IMR-90 (cell line): ENCODE measurements around the gene NETO2. TPM values are rescaled to one million over a fixed set of nuclear protein-coding genes. Genes with fewer than 3 reads are reported as not detected.

Experiments used
- ATAC-seq: fragments of 200-7000 bp; cut with Tn5 transposase; 2 replicates; pipeline ENCODE4 v1.9.1; 2020; ENCODE audit warnings: low read depth, mild to moderate bottlenecking, moderate library complexity
- BruUV-seq: library from RNA; stranded (reverse); fragments of 400-500 nt; replicated peaks from 2 replicates; lab custom pipeline; 2021; lab: Mats Ljungman, UMichigan
- CTCF ChIA-PET: fragments of 300-600 bp; formaldehyde crosslinking; extraction: SDS; loops from one replicate; lab custom pipeline; 2021; ENCODE audit warnings: antibody characterized with exemption; lab: Yijun Ruan, JAX
- POLR2A ChIA-PET: fragments of 300-600 bp; sonication (Branson Sonifier 250); formaldehyde crosslinking; loops from one replicate; lab custom pipeline; 2022; ENCODE audit warnings: antibody characterized with exemption; ENCODE audit not compliant: unreplicated experiment; lab: Charles Lee
- DNase-seq: peaks from one replicate; pipeline ENCODE4 v3.0.0; 2013
- H2AFZ ChIP-seq: replicated peaks from 2 replicates; pipeline ENCODE3; 2013; ENCODE audit warnings: low read length, mild to moderate bottlenecking; ENCODE audit not compliant: poor library complexity
- H2AK5ac ChIP-seq: 2 replicates; pipeline ENCODE4 v1.6.1; 2013; ENCODE audit warnings: low read depth, low read length, inconsistent platforms
- H2AK9ac ChIP-seq: replicated peaks from 2 replicates; pipeline ENCODE3; 2013; ENCODE audit warnings: mild to moderate bottlenecking, low read depth, low read length, moderate library complexity; ENCODE audit not compliant: poor library complexity
- H2BK120ac ChIP-seq: 2 replicates; pipeline ENCODE4 v1.6.1; 2013; ENCODE audit warnings: low read depth, low read length, inconsistent platforms
- H2BK15ac ChIP-seq: 3 replicates; pipeline ENCODE4 v1.6.1; 2013; ENCODE audit warnings: low read depth, low read length, inconsistent platforms
- H2BK20ac ChIP-seq: 2 replicates; pipeline ENCODE4 v1.6.1; 2013; ENCODE audit warnings: low read depth, mild to moderate bottlenecking, inconsistent platforms, low read length, moderate library complexity
- H2BK5ac ChIP-seq: 2 replicates; pipeline ENCODE4 v1.6.1; 2013; ENCODE audit warnings: mild to moderate bottlenecking, low read depth, low read length, inconsistent platforms; ENCODE audit not compliant: poor library complexity, severe bottlenecking
- H3K14ac ChIP-seq: replicated peaks from 2 replicates; pipeline ENCODE4 v1.6.1; 2013; ENCODE audit warnings: low read depth, low read length, inconsistent platforms
- H3K18ac ChIP-seq: 2 replicates; pipeline ENCODE4 v1.6.1; 2013; ENCODE audit warnings: low read depth, low read length, control low read depth
- H3K23ac ChIP-seq: 2 replicates; pipeline ENCODE4 v1.6.1; 2013; ENCODE audit warnings: low read depth, low read length, inconsistent platforms
- H3K27ac ChIP-seq: 2 replicates; pipeline ENCODE4 v1.5.1; 2013; ENCODE audit warnings: mild to moderate bottlenecking, control low read depth, low read length; ENCODE audit not compliant: insufficient read depth
- H3K27me3 ChIP-seq: 2 replicates; pipeline ENCODE4 v1.6.1; 2013; ENCODE audit warnings: low read length; ENCODE audit not compliant: control insufficient read depth, insufficient read depth
- H3K36me3 ChIP-seq: 2 replicates; pipeline ENCODE4 v1.6.1; 2013; ENCODE audit warnings: low read length, mixed read lengths; ENCODE audit not compliant: control insufficient read depth, insufficient read depth
- H3K4ac ChIP-seq: 2 replicates; pipeline ENCODE4 v1.6.1; 2013; ENCODE audit warnings: low read depth, low read length, inconsistent platforms
- H3K4me1 ChIP-seq: 2 replicates; pipeline ENCODE4 v1.6.1; 2013; ENCODE audit warnings: low read length, mixed read lengths; ENCODE audit not compliant: control insufficient read depth, insufficient read depth
- H3K4me2 ChIP-seq: 2 replicates; pipeline ENCODE4 v1.6.1; 2013; ENCODE audit warnings: low read depth, mild to moderate bottlenecking, control low read depth, low read length, moderate library complexity
- H3K4me3 ChIP-seq: 2 replicates; pipeline ENCODE4 v1.5.1; 2013; ENCODE audit warnings: low read depth, mild to moderate bottlenecking, control low read depth, low read length, moderate library complexity; ENCODE audit not compliant: insufficient read depth
- H3K56ac ChIP-seq: 2 replicates; pipeline ENCODE4 v1.6.1; 2013; ENCODE audit warnings: low read length, inconsistent platforms; ENCODE audit not compliant: insufficient read depth; ENCODE audit errors: extremely low read depth
- H3K79me1 ChIP-seq, 2 experiments: 2 replicates each; pipeline ENCODE4 v1.6.1; 2013; ENCODE audit warnings: low read length in 2 of 2, inconsistent platforms in 1 of 2, low read depth in 1 of 2
- H3K9ac ChIP-seq: 2 replicates; pipeline ENCODE4 v1.6.1; 2013; ENCODE audit warnings: low read depth, low read length, control low read depth
- H3K9me1 ChIP-seq: 2 replicates; pipeline ENCODE4 v1.6.1; 2013; ENCODE audit warnings: low read length, inconsistent platforms; ENCODE audit not compliant: insufficient read depth
- H3K9me3 ChIP-seq: 2 replicates; pipeline ENCODE4 v1.6.1; 2013; ENCODE audit warnings: low read length; ENCODE audit not compliant: control insufficient read depth, insufficient read depth
- H4K20me1 ChIP-seq: 2 replicates; pipeline ENCODE4 v1.6.1; 2013; ENCODE audit warnings: low read length, inconsistent platforms; ENCODE audit not compliant: insufficient read depth
- H4K5ac ChIP-seq: 2 replicates; pipeline ENCODE4 v1.6.1; 2013; ENCODE audit warnings: mild to moderate bottlenecking, low read depth, low read length, control low read depth
- H4K8ac ChIP-seq, 2 experiments: 2 replicates each; pipeline ENCODE4 v1.6.1; 2013; ENCODE audit warnings: low read depth in 2 of 2, low read length in 2 of 2, control low read depth in 1 of 2, inconsistent platforms in 1 of 2
- H4K91ac ChIP-seq: 2 replicates; pipeline ENCODE4 v1.6.1; 2013; ENCODE audit warnings: low read depth, low read length, inconsistent platforms; ENCODE audit not compliant: insufficient read depth
- BHLHE40 ChIP-seq: fragments of 150-350 bp; IDR thresholded peaks from 2 replicates; pipeline ENCODE4 v1.6.1; 2016; ENCODE audit warnings: mild to moderate bottlenecking, low read depth, low read length
- CEBPB ChIP-seq: IDR thresholded peaks from 2 replicates; pipeline ENCODE4 v1.6.1; 2012; ENCODE audit warnings: low read depth, low read length, improper control_type of control experiment
- CHD1 ChIP-seq: IDR thresholded peaks from 2 replicates; pipeline ENCODE4 v1.6.1; 2012; ENCODE audit warnings: low read depth, low read length, improper control_type of control experiment
- FOS ChIP-seq: fragments of 150-350 bp; IDR thresholded peaks from 2 replicates; pipeline ENCODE4 v1.6.1; 2016; ENCODE audit warnings: low read depth, low read length
- MAFK ChIP-seq: IDR thresholded peaks from 2 replicates; pipeline ENCODE4 v1.6.1; 2012; ENCODE audit warnings: low read depth, low read length, improper control_type of control experiment
- MAZ ChIP-seq: IDR thresholded peaks from 2 replicates; pipeline ENCODE4 v1.6.1; 2012; ENCODE audit warnings: low read depth, mild to moderate bottlenecking, low read length, improper control_type of control experiment, moderate library complexity, borderline replicate concordance
- MXI1 ChIP-seq: IDR thresholded peaks from 2 replicates; pipeline ENCODE4 v1.6.1; 2012; ENCODE audit warnings: low read depth, mild to moderate bottlenecking, low read length, moderate library complexity, borderline replicate concordance
- NFE2L2 ChIP-seq: fragments of 150-350 bp; IDR thresholded peaks from 2 replicates; pipeline ENCODE4 v1.6.1; 2016; ENCODE audit warnings: low read depth, mild to moderate bottlenecking, low read length
- POLR2A ChIP-seq: IDR thresholded peaks from 2 replicates; pipeline ENCODE4 v1.6.1; 2012; ENCODE audit warnings: mild to moderate bottlenecking, low read depth, low read length
- RAD21 ChIP-seq: IDR thresholded peaks from 2 replicates; pipeline ENCODE4 v1.6.1; 2012; ENCODE audit warnings: low read length, improper control_type of control experiment
- RCOR1 ChIP-seq: IDR thresholded peaks from 2 replicates; pipeline ENCODE4 v1.6.1; 2012; ENCODE audit warnings: mild to moderate bottlenecking, low read length, improper control_type of control experiment; ENCODE audit not compliant: insufficient replicate concordance
- RFX5 ChIP-seq: IDR thresholded peaks from 2 replicates; pipeline ENCODE4 v1.8.0; 2012; ENCODE audit warnings: low read depth, mild to moderate bottlenecking, low read length, moderate library complexity
- SMC3 ChIP-seq: fragments of 150-350 bp; IDR thresholded peaks from 2 replicates; pipeline ENCODE4 v1.6.1; 2016; ENCODE audit warnings: low read depth, mild to moderate bottlenecking, antibody characterized with exemption, low read length, moderate library complexity
- WGBS, 2 experiments: methylation state at CpG; one replicate each; pipeline versions ENCODE4 v1.1.5 to v1.1.7; 2013; ENCODE audit warnings: missing lambda C conversion rate in 2 of 2; ENCODE audit not compliant: insufficient read length in 1 of 2; ENCODE audit errors: extremely low coverage in 2 of 2; 5-methylcytosine and 5-hydroxymethylcytosine counted together
- dilution Hi-C: fragments of 300-500 bp; cut with HindIII; formaldehyde crosslinking; loops from one replicate; pipeline ENCODE4 v1.14.3; 2018; ENCODE audit warnings: low sequenced_read_pairs; ENCODE audit not compliant: unreplicated experiment
- in situ Hi-C: fragments of 300-500 bp; cut with MboI; formaldehyde crosslinking; loops from 3 replicates; pipeline ENCODE4 v1.14.3; 2019; ENCODE audit warnings: low sequenced_read_pairs, inconsistent platforms, mixed read lengths
- intact Hi-C: fragments of 100-400 bp; cut with micrococcal nuclease; formaldehyde crosslinking; loops from 2 replicates; pipeline ENCODE4 v1.10.0; 2022
- polyA plus RNA-seq, 3 experiments: library from polyadenylated mRNA; depleted of rRNA; stranded (reverse); fragments of >200 nt; gene quantifications; 2 replicates each; pipeline ENCODE4 v1.2.3, GENCODE V29; 2012; ENCODE audit warnings: low replicate concordance in 1 of 3
- total RNA-seq: library from RNA; depleted of rRNA; stranded (reverse); fragments of >200 nt; gene quantifications from 2 replicates; pipeline ENCODE4 v1.2.3, GENCODE V29; 2012
- TF ChIP-seq, protein P1 (sequence below): fragments of 150-350 bp; IDR thresholded peaks from 2 replicates; pipeline ENCODE4 v1.6.1; 2016; ENCODE audit warnings: low read depth, mild to moderate bottlenecking, low read length, moderate library complexity, borderline replicate concordance
- TF ChIP-seq, protein P2 (sequence below): conservative IDR thresholded peaks from 2 replicates; pipeline ENCODE4 v1.5.1; 2012; ENCODE audit warnings: mild to moderate bottlenecking, low read depth, low read length, improper control_type of control experiment
- TF ChIP-seq, protein P3 (sequence below): fragments of 150-350 bp; IDR thresholded peaks from 2 replicates; pipeline ENCODE4 v1.6.1; 2017; ENCODE audit warnings: mild to moderate bottlenecking, antibody characterized with exemption, low read length, low read depth

NETO2 gene
- total and polyA plus RNA-seq, 2 of the 4 experiments (the other 2 are of a cell fraction), result 38.5 to 39.3 TPM

DNA sequence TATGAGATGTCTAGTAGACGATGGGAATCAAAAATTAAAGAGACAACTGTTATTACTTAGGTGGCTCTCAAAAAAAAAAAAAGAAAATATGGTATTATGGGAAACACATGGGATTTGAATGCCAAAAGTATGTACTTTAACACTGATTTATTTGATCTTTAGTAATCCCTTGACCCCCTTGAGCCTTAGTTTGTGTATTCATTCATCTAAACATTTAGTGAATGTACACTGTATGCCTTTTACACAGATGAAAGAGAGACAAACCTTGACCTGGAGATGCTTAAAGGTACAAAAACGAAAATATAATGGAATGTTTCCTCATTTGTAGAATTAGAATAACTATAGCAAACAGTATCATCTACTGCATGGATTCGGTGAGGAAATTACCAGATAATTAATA is 38.6 kb upstream of the NETO2 start:
- no peak overlapping the region for H3K18ac ChIP-seq
- H3K4me2 ChIP-seq, result no peak overlapping the region
- CTCF ChIA-PET, result no interaction called here
- H3K27me3 ChIP-seq, result no peaks in the 10 kb centered on the region
- H2BK20ac ChIP-seq, result no peak overlapping the region
- no peak for TF ChIP-seq RCOR1
- no peak for TF ChIP-seq CHD1
- no peak for TF ChIP-seq POLR2A
- TF ChIP-seq MAFK, result no peak
- no peak for TF ChIP-seq RAD21
- TF ChIP-seq SMC3, result no peak
- TF ChIP-seq MAZ, result no peak
- TF ChIP-seq, protein P1, sequence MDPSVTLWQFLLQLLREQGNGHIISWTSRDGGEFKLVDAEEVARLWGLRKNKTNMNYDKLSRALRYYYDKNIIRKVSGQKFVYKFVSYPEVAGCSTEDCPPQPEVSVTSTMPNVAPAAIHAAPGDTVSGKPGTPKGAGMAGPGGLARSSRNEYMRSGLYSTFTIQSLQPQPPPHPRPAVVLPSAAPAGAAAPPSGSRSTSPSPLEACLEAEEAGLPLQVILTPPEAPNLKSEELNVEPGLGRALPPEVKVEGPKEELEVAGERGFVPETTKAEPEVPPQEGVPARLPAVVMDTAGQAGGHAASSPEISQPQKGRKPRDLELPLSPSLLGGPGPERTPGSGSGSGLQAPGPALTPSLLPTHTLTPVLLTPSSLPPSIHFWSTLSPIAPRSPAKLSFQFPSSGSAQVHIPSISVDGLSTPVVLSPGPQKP, result no peak
- TF ChIP-seq RFX5, result no peak
- TF ChIP-seq, protein P2, sequence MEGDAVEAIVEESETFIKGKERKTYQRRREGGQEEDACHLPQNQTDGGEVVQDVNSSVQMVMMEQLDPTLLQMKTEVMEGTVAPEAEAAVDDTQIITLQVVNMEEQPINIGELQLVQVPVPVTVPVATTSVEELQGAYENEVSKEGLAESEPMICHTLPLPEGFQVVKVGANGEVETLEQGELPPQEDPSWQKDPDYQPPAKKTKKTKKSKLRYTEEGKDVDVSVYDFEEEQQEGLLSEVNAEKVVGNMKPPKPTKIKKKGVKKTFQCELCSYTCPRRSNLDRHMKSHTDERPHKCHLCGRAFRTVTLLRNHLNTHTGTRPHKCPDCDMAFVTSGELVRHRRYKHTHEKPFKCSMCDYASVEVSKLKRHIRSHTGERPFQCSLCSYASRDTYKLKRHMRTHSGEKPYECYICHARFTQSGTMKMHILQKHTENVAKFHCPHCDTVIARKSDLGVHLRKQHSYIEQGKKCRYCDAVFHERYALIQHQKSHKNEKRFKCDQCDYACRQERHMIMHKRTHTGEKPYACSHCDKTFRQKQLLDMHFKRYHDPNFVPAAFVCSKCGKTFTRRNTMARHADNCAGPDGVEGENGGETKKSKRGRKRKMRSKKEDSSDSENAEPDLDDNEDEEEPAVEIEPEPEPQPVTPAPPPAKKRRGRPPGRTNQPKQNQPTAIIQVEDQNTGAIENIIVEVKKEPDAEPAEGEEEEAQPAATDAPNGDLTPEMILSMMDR, result no peak
- TF ChIP-seq CEBPB, result no peak
- TF ChIP-seq, protein P3, sequence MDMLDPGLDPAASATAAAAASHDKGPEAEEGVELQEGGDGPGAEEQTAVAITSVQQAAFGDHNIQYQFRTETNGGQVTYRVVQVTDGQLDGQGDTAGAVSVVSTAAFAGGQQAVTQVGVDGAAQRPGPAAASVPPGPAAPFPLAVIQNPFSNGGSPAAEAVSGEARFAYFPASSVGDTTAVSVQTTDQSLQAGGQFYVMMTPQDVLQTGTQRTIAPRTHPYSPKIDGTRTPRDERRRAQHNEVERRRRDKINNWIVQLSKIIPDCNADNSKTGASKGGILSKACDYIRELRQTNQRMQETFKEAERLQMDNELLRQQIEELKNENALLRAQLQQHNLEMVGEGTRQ, result no peak
- no peak for TF ChIP-seq MXI1
- TF ChIP-seq NFE2L2, result no peak
- no peak for TF ChIP-seq BHLHE40
- no peak for TF ChIP-seq FOS
- in situ Hi-C loops (no loop called here), intact Hi-C loops (no loop called here), dilution Hi-C loops (no loop called here)
- H4K5ac ChIP-seq, result no peak overlapping the region
- ATAC-seq (no peak), DNase-seq (no peak)
- H3K4me3 ChIP-seq, result no peak overlapping the region
- no peak overlapping the region for H2AK5ac ChIP-seq
- no peak overlapping the region for H3K9ac ChIP-seq
- no peaks in the 10 kb centered on the region for H3K4me1 ChIP-seq
- H2BK15ac ChIP-seq, result no peak overlapping the region
- no peak overlapping the region for H3K27ac ChIP-seq
- H2AFZ ChIP-seq, result no peak overlapping the region
- H3K4ac ChIP-seq, result no peak overlapping the region
- POLR2A ChIA-PET, result no interaction called here
- H2BK120ac ChIP-seq, result no peak overlapping the region
- no TSS peak for BruUV-seq
- no peak overlapping the region for H3K14ac ChIP-seq
- no peak overlapping the region for H2AK9ac ChIP-seq
- no peaks in the 10 kb centered on the region for H3K36me3 ChIP-seq
- no peak overlapping the region for H4K8ac ChIP-seq
- no peaks in the 10 kb centered on the region for H3K79me1 ChIP-seq
- no peaks in the 10 kb centered on the region for H3K9me3 ChIP-seq
- no peak overlapping the region for H3K23ac ChIP-seq
- H4K91ac ChIP-seq, result no peak overlapping the region
- H3K9me1 ChIP-seq, result no peaks in the 10 kb centered on the region
- no CpG with 5 or more reads among the region's 3 CpGs for WGBS, 2 experiments
- no peaks in the 10 kb centered on the region for H4K20me1 ChIP-seq
- no peak overlapping the region for H3K56ac ChIP-seq
- no peak overlapping the region for H2BK5ac ChIP-seq
